ENCODE measurements around the gene CHKA. TPM values are rescaled to one million over a fixed set of nuclear protein-coding genes. Genes with fewer than 3 reads are reported as not detected.

Gene CHKA
- total and polyA plus RNA-seq, 9 of the 15 experiments (the other 6 are each of a cell fraction or from before 2014, with no cell fraction given): 3.6 to 37.0 (median 30.2) TPM

GRCh38 chr11:68009391-68010089, 111.6 kb downstream of the CHKA start (continued):
- TF ChIP-seq, protein P1, sequence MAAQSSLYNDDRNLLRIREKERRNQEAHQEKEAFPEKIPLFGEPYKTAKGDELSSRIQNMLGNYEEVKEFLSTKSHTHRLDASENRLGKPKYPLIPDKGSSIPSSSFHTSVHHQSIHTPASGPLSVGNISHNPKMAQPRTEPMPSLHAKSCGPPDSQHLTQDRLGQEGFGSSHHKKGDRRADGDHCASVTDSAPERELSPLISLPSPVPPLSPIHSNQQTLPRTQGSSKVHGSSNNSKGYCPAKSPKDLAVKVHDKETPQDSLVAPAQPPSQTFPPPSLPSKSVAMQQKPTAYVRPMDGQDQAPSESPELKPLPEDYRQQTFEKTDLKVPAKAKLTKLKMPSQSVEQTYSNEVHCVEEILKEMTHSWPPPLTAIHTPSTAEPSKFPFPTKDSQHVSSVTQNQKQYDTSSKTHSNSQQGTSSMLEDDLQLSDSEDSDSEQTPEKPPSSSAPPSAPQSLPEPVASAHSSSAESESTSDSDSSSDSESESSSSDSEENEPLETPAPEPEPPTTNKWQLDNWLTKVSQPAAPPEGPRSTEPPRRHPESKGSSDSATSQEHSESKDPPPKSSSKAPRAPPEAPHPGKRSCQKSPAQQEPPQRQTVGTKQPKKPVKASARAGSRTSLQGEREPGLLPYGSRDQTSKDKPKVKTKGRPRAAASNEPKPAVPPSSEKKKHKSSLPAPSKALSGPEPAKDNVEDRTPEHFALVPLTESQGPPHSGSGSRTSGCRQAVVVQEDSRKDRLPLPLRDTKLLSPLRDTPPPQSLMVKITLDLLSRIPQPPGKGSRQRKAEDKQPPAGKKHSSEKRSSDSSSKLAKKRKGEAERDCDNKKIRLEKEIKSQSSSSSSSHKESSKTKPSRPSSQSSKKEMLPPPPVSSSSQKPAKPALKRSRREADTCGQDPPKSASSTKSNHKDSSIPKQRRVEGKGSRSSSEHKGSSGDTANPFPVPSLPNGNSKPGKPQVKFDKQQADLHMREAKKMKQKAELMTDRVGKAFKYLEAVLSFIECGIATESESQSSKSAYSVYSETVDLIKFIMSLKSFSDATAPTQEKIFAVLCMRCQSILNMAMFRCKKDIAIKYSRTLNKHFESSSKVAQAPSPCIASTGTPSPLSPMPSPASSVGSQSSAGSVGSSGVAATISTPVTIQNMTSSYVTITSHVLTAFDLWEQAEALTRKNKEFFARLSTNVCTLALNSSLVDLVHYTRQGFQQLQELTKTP (IDR thresholded peaks at IDR 0.05; ENCODE audit: low read depth in 1 of 2, partially characterized antibody in 2 of 2): peak in 1 of 2 experiments; percentile 33
- TF ChIP-seq NR2C2 (CRISPR knock-in tag; IDR thresholded peaks at IDR 0.05) (no peak; the same call in 1 of the 2 replicates), NR2C2 (tag; IDR thresholded peaks at IDR 0.05) (peak; percentile 72), RHOXF2B (CRISPR knock-in tag; conservative IDR thresholded peaks at IDR 0.05) (no peak), CC2D1A (IDR thresholded peaks at IDR 0.05) (peak; percentile 67; the same call in 1 of the 2 replicates), HNRNPLL (IDR thresholded peaks at IDR 0.05; ENCODE audit: low read depth, low read length, poor library complexity, severe bottlenecking) (no peak), MAFG (tag; conservative IDR thresholded peaks at IDR 0.05) (peak; percentile 22; the same call in 1 of the 2 replicates), ZFX (CRISPR knock-in tag; IDR thresholded peaks at IDR 0.05) (no peak), STAT5B (CRISPR knock-in tag; IDR thresholded peaks at IDR 0.05) (no peak), PHF20 (IDR thresholded peaks at IDR 0.05; ENCODE audit: partially characterized antibody) (no peak), NUFIP1 (IDR thresholded peaks at IDR 0.05; ENCODE audit: partially characterized antibody) (no peak), E2F5 (CRISPR knock-in tag; IDR thresholded peaks at IDR 0.05) (no peak), SREBF1 (IDR thresholded peaks at IDR 0.05; ENCODE audit: borderline replicate concordance, low read depth, low read length) (no peak), HMBOX1 (IDR thresholded peaks at IDR 0.05) (peak; percentile 58; the same call in 1 of the 2 replicates), FOSL1 (tag; conservative IDR thresholded peaks at IDR 0.05) (peak; percentile 73; the same call in 1 of the 2 replicates)
- TF ChIP-seq, protein P2, sequence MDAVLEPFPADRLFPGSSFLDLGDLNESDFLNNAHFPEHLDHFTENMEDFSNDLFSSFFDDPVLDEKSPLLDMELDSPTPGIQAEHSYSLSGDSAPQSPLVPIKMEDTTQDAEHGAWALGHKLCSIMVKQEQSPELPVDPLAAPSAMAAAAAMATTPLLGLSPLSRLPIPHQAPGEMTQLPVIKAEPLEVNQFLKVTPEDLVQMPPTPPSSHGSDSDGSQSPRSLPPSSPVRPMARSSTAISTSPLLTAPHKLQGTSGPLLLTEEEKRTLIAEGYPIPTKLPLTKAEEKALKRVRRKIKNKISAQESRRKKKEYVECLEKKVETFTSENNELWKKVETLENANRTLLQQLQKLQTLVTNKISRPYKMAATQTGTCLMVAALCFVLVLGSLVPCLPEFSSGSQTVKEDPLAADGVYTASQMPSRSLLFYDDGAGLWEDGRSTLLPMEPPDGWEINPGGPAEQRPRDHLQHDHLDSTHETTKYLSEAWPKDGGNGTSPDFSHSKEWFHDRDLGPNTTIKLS (IDR thresholded peaks at IDR 0.05; ENCODE audit: borderline replicate concordance, low read depth): no peak
- TF ChIP-seq, protein P3, sequence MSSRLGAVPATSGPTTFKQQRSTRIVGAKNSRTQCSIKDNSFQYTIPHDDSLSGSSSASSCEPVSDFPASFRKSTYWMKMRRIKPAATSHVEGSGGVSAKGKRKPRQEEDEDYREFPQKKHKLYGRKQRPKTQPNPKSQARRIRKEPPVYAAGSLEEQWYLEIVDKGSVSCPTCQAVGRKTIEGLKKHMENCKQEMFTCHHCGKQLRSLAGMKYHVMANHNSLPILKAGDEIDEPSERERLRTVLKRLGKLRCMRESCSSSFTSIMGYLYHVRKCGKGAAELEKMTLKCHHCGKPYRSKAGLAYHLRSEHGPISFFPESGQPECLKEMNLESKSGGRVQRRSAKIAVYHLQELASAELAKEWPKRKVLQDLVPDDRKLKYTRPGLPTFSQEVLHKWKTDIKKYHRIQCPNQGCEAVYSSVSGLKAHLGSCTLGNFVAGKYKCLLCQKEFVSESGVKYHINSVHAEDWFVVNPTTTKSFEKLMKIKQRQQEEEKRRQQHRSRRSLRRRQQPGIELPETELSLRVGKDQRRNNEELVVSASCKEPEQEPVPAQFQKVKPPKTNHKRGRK (tag; IDR thresholded peaks at IDR 0.05): no peak
